DMS153 (cell line): ENCODE results near the gene ZNF670.
A peak's percentile ranks its signal among the peaks of the same experiment; 100 is the strongest.

Source experiments
- DNase-seq: peaks from one replicate; lab custom pipeline; 2025; lab: John Stamatoyannopoulos, UW

The ZNF670 gene

GRCh38 chr1:247103859-247104591 is 25.4 kb upstream of the ZNF670 start, which contains the start of gene ZNF669:
Gene ZNF669, minus strand, starts transcription at chr1:247104356. Its CDS starts 157 bp downstream, at chr1:247104199.
- DNase-seq: peak; percentile 97

GRCh38 chr1:247102381-247102780 is 23.8 kb upstream of the ZNF670 start:
- DNase-seq: no peak

- DNase-seq: no peak
Measured at GRCh38 chr1:247100676-247101279, 22.2 kb upstream of the ZNF670 start.

GRCh38 chr1:247096958-247097357 is 18.3 kb upstream of the ZNF670 start:
- DNase-seq: no peak

DNA sequence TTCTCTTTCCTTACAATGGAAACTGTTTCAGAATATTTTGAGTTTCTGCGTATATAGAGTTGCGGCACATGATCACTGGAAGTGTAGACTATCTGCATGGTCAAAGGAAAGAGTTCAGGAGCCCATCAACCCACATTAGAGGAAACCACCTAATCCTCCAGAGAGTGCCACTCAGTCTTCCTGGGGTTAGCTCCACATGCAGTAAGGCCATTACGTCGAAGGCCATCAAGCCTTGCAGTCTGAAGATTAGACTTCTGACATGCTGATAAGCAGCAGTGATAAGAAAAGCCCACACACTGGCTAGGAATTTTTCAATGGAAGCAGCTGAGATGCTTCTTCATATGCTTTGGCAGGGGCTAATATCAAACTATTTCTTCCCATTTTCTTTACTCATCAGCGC is 17.9 kb upstream of the ZNF670 start:
- no peak for DNase-seq

GRCh38 chr1:247096112-247096511 is 17.5 kb upstream of the ZNF670 start:
- no peak for DNase-seq

GRCh38 chr1:247090455-247090854 is 11.8 kb upstream of the ZNF670 start:
- DNase-seq: no peak

DNA sequence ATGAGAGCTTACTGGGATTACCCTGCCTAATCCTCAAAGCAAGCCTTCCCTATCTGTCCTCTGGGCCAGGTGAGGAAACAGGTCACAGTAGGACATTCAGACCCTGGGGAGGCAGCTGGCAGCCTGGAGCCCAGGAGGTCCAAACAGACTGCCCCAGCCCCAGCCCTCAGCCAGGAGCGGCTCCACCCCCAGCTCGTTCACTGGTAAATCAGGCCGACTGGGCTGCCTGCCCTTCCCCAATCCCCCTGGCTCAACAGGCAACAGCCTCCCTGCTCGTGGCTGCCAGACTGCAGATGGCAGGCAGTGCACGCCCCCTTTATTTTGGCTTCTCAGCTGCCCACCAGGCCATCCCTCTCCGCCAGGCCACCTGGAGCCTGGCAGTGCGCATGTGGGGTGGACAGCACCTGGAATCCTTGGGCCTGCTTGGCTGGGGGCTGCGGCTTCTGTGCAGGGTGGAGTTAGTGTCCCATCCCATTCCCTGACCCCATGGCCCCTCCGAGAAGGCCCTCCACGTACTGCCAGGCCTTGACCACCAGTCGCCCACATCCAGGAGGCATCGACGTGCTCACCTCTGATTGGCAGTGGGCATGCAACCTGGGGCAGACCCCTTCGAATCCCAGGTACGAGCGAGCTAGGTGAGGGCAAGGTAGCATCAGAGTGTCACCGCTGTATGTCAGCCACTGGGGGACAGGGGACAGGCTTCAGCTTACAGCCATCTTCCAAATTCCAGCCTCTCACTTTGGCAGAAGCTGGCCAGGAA is 11.2 kb upstream of the ZNF670 start:
- no peak for DNase-seq

DNA sequence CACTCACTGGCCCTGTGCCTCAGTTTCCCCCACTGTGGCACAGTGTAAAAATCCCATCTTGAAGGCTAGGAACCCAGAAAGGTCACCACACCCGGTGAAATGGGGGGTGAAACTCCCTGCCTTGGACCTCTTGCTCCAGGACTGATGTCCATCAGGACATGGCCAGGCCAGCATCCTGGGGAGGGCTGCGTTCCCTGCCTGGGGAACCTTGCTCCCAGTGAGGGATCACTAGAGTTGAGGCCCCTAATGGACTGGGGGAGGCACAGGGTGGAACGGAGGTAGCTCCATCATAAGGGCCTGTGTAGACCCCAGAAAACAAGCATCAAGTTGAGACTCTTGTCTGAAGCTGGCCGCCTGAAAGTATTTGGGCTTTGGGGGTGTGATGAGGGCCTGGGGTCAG is 10.4 kb upstream of the ZNF670 start:
- DNase-seq: no peak

GRCh38 chr1:247087256-247087655 is 8.6 kb upstream of the ZNF670 start:
- DNase-seq: no peak

DNA sequence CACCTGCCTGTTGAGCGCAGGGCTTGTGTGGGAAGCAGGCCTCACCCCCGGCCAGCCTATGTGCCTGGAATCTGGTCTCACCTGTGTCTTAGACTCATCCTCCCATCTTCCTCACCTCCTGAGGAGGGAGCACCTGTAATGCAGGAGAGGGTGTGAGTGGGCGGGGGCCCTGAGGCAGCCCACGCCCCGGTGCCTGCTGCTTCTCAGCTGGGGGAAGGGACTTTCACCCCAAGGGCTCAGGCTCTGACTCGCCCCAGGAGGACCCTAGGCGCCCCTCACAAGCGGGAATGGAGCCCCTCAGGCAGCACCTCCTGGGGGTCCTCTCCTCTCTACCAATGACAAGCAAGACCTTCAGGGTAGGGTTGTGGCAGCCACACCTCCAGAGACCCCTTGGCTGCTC is 6.7 kb upstream of the ZNF670 start:
- no peak for DNase-seq

GRCh38 chr1:247084771-247085170 is 6.2 kb upstream of the ZNF670 start:
- DNase-seq: no peak

- DNase-seq: no peak
Measured at GRCh38 chr1:247079141-247079874, 697 bp upstream of the ZNF670 start.

- DNase-seq: no peak
Measured at GRCh38 chr1:247077876-247078257, 744 bp downstream of the ZNF670 start.

- no peak for DNase-seq
Measured at GRCh38 chr1:247077213-247077612, 1.4 kb downstream of the ZNF670 start.

DNA sequence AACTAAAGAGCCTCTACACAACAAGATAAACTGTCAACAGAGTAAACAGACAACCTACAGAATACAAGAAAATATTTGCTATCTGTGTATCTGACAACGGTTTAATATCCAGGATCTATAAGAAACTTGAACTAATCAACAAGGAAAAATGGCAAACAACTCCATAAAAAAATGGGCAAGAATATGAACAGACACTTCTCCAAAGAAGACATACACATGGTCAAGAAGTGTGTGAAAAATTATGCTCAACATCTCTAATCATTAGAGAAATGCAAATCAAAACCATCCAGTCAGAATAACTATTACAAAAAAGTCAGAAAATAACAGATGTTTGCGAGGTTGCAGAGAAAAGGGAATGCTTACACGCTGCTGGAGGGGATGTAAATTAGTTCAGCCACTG is 8.0 kb downstream of the ZNF670 start:
- no peak for DNase-seq

- no peak for DNase-seq
Measured at GRCh38 chr1:247064304-247064703, 14.3 kb downstream of the ZNF670 start.

DNA sequence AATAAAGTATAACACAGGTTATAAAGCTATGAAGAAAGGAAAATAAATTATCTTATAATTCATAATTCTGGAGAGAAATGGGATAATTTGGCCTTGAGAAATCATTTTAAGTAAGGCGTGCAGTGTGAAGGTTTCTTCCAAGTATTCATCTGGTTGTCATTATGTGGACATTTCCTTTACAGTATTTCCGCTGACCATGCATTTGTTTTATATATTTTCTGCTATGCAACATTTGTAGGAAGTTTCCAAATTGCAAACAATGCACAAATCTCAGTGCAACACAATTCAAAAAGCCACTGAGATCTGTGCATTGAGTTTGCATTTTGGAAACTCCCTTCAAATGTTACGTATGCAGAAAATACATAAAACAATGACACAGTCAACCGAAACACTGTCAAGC is 17.8 kb downstream of the ZNF670 start:
- DNase-seq: no peak

DNA sequence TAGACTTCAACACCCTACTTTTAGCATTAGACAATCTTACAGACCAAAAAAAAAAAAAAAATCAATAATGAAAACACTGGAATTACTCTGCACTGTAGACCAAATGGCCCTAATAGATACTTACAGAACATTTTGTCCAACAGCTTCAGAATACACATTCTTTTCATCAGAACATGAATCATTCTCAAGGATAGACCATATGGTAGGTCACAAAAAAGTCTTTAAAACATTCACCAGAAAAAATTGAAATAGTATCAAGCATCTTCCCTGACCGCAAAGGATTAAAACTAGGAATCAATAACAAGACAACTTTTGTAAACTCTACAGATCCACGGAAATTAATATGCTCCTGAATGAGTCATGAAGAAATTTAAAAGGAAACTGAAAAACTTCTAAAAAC is 22.5 kb downstream of the ZNF670 start:
- no peak for DNase-seq

GRCh38 chr1:247054992-247055415 is 23.6 kb downstream of the ZNF670 start:
- DNase-seq: no peak

GRCh38 chr1:247047702-247048101 is 30.9 kb downstream of the ZNF670 start:
- DNase-seq: no peak

DNA sequence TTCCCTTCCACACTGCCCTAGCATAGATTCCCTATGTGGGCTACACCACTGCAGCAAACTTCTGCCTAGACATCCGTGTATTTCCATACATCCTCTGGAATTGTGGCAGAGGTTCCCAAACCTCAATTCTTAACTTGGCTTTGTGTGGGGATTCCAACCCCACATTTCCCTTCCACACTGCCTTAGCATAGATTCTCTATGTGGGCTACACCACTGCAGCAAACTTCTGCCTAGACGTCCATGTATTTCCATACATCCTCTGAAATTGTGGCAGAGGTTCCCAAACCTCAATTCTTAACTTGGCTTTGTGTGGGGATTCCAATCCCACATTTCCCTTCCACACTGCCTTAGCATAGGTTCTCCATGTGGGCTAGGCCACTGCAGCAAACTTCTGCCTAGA is 31.4 kb downstream of the ZNF670 start:
- DNase-seq: no peak
